NCI-H1694 (cell line): ENCODE data around the gene ARL16.

Experiments
- DNase-seq: peaks from one replicate; lab custom pipeline; 2025; lab: John Stamatoyannopoulos, UW

ARL16 gene

DNA sequence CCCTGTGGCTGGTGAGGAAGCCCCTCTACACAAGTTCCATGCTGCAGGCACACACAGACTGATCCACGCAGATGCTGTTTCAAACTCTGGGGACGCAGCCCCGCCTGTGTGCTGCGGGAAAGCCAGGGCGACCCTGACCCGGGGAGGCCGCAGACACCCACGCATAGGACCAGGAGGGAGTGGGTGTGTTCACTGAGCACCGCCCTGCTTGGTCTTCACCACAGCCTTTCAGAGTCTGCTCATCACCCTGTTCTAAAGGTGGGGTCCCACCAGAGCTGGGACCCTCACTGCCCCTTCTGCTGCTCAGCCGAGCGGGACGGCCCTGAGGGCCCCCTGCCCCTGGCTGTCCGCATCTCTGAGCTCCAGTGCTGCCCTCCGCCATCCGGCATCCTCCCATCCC is 39.1 kb downstream of the ARL16 start:
- DNase-seq: no peak

DNA sequence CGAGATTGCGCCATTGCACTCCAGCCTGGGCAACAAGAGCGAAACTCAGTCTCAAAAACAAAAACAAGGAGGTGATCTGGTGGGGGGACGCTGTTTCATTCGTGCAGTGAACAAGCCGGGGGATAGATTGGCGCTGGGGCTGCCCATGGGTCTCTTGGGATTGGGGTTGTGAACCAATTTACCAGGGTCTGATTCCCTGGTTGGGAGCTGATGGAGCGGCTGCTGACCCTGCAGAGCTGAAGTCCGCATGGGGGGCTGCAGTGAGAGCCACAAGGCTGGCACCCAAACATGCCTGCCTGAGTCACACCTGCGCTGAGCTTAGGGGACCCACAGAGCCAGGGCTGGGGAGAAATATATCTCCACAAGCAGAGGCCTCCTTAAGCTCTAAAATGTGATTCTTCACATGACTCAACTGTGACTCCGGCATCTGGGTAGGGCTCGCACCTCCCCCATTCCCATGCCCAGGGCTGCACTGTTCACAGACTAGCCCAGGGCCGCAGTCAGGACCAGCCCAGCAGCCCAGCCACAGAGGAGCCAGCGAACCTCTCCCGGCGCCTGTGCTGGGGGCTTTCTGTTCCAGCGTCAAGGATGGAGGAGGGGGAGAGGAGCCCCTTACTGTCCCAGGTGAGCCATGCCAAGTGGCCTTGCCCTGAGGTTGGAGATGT is 41.6 kb downstream of the ARL16 start:
- DNase-seq: no peak

- no peak for DNase-seq
These were observed 43.6 kb downstream of the ARL16 start for GRCh38 chr17:81640011-81640410.

DNA sequence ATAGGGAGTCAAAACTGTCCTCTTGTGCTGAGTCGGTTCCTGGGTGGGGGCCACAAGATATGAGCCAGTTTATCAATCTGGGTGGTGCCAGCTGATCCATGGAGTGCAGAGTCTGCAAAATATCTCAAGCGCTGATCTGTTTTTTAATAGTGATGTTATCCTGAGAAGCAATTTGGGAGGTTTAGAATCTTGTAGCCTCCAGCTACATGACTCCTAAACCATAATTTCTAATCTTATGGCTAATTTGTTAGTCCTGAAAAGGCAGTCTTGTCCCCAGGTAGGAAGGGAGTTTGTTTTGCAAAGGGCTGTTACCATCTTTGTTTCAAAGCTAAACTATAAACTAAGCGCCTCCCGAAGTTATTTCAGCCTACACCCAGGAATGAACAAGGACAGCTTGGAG is 44.9 kb downstream of the ARL16 start:
- no peak for DNase-seq

DNA sequence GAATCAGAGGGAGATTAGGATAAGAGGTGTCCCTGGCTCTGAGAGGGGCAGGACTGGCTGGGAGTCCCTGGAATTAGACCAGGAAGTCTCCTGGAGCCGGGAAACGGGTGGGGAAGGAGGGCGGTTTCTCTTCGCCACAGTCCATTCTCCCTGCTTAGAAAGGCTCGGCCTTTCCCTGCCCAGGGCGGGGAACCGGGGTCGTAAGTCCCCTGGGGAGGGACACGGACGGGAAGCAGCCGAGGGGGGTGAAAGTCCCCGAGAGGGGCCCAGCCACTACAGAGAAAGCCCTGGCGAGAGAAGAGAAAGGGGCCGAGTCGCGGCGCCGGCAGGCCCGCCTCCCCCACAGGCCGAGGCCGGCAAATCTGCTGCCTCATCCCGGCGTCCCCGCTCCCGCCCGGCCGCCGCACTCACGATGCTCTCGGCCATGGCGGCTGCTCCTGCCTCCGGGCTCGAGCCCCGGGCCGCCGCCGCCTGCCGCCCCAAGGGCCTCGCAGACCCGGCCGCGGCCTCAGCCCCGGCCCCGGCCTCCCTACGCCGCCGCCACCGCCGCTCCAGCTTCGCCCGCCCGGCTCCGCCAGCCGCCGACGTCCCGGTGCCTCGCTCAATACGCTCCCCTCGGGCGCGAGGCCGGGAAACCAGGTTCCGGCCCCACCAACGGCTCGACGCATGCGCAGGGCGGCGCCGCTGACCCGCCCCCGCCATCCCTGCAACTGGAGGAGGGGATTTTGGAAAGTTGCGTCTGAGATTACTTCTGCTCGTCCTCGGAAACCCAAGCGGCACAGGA is 46.9 kb downstream of the ARL16 start, which contains the start of the genes NPLOC4 and TSPAN10:
NPLOC4 (minus strand) TSS at position 608 of the 784 bp plus-strand sequence; CDS start at position 426, 182 bp downstream.
TSPAN10 (plus strand) TSS at position 692 of the 784 bp plus-strand sequence. CDS start 5,217 bp downstream, outside the sequence.
- DNase-seq: peak; percentile 66

DNA sequence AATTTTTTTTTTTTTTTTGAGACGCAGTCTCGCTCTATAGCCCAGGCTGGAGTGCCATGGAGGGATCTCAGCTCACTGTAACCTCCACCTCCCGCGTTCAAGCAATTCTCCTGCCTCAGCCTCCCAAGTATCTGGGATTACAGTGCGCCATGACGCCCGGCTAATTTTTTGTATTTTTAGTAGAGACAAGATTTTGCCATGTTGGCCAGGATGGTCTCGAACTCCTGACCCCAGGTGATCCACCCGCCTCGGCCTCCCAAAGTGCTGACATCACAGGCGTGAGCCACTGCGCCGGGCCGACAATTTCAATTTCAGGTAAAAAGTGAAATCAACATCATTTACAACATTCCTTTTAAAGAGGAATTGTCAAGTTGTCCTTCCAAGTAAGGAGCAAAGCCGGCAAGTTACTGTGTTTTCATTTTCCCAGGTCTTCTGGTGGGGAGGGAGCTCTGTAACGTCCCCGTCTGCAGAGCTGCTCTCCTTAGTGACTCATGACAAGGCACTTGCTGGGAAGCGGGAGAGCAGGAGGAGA is 47.6 kb downstream of the ARL16 start:
- DNase-seq: no peak

DNA sequence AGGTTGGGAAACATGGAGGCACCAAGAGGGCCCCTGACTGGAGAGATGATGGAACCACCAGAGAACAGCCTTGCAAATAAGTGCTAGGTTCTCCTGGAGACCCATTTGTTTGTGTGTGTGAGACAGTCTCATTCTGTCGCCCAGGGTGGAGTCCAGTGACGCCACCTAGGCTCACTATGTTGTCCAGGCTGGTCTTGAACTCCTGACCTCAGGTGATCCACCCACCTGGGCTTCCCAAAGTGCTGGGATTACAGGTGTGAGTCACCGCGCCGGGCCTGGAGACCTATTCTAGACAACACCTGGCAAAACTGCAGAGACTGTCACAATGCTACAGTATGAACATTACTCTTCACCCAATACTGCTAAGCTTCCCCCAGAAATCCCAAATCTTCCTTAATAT is 48.2 kb downstream of the ARL16 start:
- DNase-seq: no peak

DNA sequence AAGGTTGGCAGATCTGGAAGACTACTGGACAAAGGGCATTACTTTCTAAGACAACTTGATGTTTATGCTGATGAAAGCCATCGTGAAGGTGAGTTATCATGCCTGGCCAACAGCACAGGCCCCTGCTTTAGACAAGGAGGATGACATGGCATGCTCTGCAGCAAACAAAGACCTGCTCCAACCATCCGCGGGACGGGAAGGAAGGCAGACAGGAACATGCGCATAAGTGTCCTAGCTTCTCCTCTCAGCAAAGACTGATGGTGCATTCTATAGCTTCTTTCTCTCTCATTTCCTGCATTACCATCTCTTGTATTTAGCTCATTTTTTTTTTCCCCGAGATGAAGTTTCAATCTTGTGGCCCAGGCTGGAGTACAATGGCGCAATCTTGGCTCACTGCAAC is 52.1 kb downstream of the ARL16 start:
- DNase-seq: no peak
